Mesothelial cell of epicardium (in vitro differentiated cells): ENCODE measurements around the gene PRKG1. TPM values are rescaled to one million over a fixed set of nuclear protein-coding genes. Genes with fewer than 3 reads are reported as not detected.

Experiments
- DNase-seq, 2 experiments: peaks; one replicate each; pipeline ENCODE4 v3.0.0; 2021; ENCODE audit warnings: low spot score in 2 of 2; ENCODE audit not compliant: unreplicated experiment in 2 of 2
- H3K27ac Mint-ChIP-seq: 2 replicates; pipeline ENCODE4 v1.8.0; 2021; ENCODE audit warnings: mixed read lengths
- H3K27me3 Mint-ChIP-seq: 2 replicates; pipeline ENCODE4 v1.8.0; 2021; ENCODE audit warnings: low read depth, mixed read lengths
- H3K36me3 Mint-ChIP-seq: 2 replicates; pipeline ENCODE4 v1.8.0; 2021; ENCODE audit warnings: mixed read lengths
- H3K4me1 Mint-ChIP-seq: 2 replicates; pipeline ENCODE4 v1.8.0; 2021; ENCODE audit warnings: mixed read lengths
- H3K4me3 Mint-ChIP-seq: 2 replicates; pipeline ENCODE4 v1.8.0; 2021; ENCODE audit warnings: mild to moderate bottlenecking, moderate library complexity, mixed read lengths
- H3K9me3 Mint-ChIP-seq: 2 replicates; pipeline ENCODE4 v1.8.0; 2021; ENCODE audit warnings: mixed read lengths
- total RNA-seq: library from RNA; stranded (reverse); gene quantifications from 3 replicates; pipeline ENCODE4 v1.2.1, GENCODE V29; 2021
- TF ChIP-seq, protein P1 (sequence below): fragments of 200-600 bp; sonication (generic); IDR thresholded peaks from one replicate; pipeline ENCODE4 v1.5.0; 2021; ENCODE audit warnings: antibody characterized with exemption; ENCODE audit not compliant: unreplicated experiment

The PRKG1 gene
- total RNA-seq, 1 donor from 2014 or later, result 37.0 TPM

DNA sequence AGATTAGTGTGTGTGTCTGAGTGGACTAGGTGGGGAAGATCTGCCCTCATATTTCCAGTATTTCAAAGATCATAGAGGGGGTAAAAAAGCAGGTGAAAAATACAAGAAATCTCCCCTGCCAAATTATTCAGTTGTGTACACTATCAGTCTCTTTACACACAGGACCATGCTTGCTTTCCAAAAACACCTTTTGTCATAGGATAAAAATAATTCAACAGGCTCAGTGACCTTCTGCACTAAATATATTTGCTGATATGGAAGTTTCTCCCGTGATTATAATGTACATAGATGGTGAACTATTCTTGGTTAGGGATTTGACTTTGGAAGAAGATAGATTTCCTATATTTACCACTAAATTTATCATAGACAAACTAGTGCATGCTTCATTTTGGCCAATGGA, 649.8 kb downstream of the PRKG1 start:
- H3K4me1 Mint-ChIP-seq, result peaks cover 20% of the 10 kb centered on the region
- H3K36me3 Mint-ChIP-seq, result peaks cover 2% of the 10 kb centered on the region
- no peaks in the 10 kb centered on the region for H3K9me3 Mint-ChIP-seq
- TF ChIP-seq, protein P1, sequence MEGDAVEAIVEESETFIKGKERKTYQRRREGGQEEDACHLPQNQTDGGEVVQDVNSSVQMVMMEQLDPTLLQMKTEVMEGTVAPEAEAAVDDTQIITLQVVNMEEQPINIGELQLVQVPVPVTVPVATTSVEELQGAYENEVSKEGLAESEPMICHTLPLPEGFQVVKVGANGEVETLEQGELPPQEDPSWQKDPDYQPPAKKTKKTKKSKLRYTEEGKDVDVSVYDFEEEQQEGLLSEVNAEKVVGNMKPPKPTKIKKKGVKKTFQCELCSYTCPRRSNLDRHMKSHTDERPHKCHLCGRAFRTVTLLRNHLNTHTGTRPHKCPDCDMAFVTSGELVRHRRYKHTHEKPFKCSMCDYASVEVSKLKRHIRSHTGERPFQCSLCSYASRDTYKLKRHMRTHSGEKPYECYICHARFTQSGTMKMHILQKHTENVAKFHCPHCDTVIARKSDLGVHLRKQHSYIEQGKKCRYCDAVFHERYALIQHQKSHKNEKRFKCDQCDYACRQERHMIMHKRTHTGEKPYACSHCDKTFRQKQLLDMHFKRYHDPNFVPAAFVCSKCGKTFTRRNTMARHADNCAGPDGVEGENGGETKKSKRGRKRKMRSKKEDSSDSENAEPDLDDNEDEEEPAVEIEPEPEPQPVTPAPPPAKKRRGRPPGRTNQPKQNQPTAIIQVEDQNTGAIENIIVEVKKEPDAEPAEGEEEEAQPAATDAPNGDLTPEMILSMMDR, result no peak
- H3K27me3 Mint-ChIP-seq, result no peaks in the 10 kb centered on the region
- no peak overlapping the region for H3K4me3 Mint-ChIP-seq
- no peak for DNase-seq
- no peak overlapping the region for H3K27ac Mint-ChIP-seq

- Mint-ChIP-seq H3K27me3 (no peaks in the 10 kb centered on the region), H3K4me3 (no peak overlapping the region), H3K36me3 (peaks cover 2% of the 10 kb centered on the region), H3K9me3 (no peaks in the 10 kb centered on the region), H3K4me1 (peaks cover 31% of the 10 kb centered on the region), H3K27ac (peak overlapping the region; percentile 52)
- TF ChIP-seq, protein P1, result no peak
- DNase-seq, result no peak
These were observed 655.7 kb downstream of the PRKG1 start for GRCh38 chr10:51729822-51730555.

DNA sequence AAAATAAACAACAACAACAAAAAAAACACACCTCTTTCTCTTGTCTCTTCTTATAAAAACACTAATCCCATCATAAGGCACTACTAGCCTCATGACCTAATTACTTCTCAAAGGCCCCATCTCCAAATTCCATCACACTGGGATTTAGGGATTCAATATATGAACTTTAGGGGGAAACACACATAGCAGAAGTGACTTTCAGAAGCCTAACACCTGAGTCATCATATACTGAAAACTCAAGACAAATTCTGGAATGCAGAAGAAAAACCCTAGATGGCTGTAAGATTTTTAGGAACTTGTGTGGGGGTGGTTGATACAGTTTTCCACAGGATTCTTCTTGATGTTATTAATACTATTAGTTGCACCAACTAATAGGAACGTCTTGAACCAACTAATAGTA, 658.8 kb downstream of the PRKG1 start:
- no peak for DNase-seq
- H3K27ac Mint-ChIP-seq, result no peak overlapping the region
- H3K9me3 Mint-ChIP-seq, result no peaks in the 10 kb centered on the region
- no peaks in the 10 kb centered on the region for H3K36me3 Mint-ChIP-seq
- H3K27me3 Mint-ChIP-seq, result no peaks in the 10 kb centered on the region
- no peak overlapping the region for H3K4me3 Mint-ChIP-seq
- TF ChIP-seq, protein P1, result no peak
- peaks cover 31% of the 10 kb centered on the region for H3K4me1 Mint-ChIP-seq

GRCh38 chr10:51743146-51743545, 668.9 kb downstream of the PRKG1 start:
- no peak overlapping the region for H3K4me3 Mint-ChIP-seq

DNA sequence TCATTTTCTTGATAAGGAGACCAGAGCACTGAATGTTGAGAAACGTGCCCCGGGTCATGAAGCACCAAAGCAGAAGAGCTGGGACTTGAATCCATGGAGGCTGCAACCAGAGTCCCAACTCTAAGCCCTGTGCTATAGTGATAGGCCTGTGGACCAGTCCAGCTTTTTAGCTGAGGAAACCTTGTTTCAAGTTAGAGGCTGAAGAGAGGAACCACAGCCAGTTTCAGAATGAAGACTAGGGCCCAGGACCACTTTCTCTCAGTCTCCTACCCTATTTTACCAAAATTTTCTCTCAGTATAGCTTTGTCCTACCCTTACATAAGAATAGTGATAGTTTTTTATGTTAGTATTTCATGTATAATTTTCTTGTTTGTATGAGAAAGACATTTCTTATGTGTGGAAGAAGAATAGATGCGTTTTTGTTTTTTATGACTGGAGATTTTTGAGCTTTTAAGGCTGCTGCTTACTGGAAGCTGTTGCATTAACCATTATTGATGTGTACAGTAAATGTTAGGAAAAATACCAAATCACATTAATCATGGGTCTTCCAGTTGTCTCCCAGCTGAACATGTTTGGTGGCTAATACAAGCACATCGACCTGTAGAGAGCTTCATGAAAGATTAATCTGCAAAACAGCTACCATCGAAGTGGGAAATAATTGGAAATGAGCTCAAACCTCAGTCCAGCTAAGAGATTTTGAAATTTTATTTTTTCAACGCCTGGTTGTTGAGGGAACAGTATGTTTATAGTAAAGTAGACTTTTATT, 670.1 kb downstream of the PRKG1 start:
- DNase-seq, result no peak
- Mint-ChIP-seq H3K4me1 (peaks cover 33% of the 10 kb centered on the region), H3K27me3 (no peaks in the 10 kb centered on the region), H3K36me3 (no peaks in the 10 kb centered on the region), H3K27ac (no peak overlapping the region), H3K9me3 (no peaks in the 10 kb centered on the region), H3K4me3 (no peak overlapping the region)
- TF ChIP-seq, protein P1, result no peak

More at GRCh38 chr10:51743146-51743545, 668.9 kb downstream of the PRKG1 start:
- H3K4me1 Mint-ChIP-seq, result peaks cover 28% of the 10 kb centered on the region
- TF ChIP-seq, protein P1, result no peak
- H3K27ac Mint-ChIP-seq, result no peak overlapping the region
- H3K36me3 Mint-ChIP-seq, result no peaks in the 10 kb centered on the region
- no peaks in the 10 kb centered on the region for H3K27me3 Mint-ChIP-seq
- DNase-seq, result no peak
- no peaks in the 10 kb centered on the region for H3K9me3 Mint-ChIP-seq
